KOPT-K1 (cell line): ENCODE results near the gene GMEB2.
A peak's percentile ranks its signal among the peaks of the same experiment; 100 is the strongest.
"Not testable (repeated sequence)": the region's sequence is repeated elsewhere in the genome, so short reads cannot be mapped to it uniquely, and the experiment has no call there.

Experiments used
- H3K27ac ChIP-seq: fragments of 200-600 bp; sonication (generic); 2 replicates; pipeline ENCODE4 v1.5.1; 2016; ENCODE audit warnings: antibody characterized with exemption, mild to moderate bottlenecking, low read depth, low read length; ENCODE audit not compliant: poor library complexity, severe bottlenecking
- H3K36me3 ChIP-seq: fragments of 200-600 bp; sonication (generic); 2 replicates; pipeline ENCODE4 v1.5.1; 2017; ENCODE audit warnings: antibody characterized with exemption, mild to moderate bottlenecking, low read length, moderate library complexity; ENCODE audit not compliant: insufficient read depth
- H3K9me3 ChIP-seq: fragments of 200-600 bp; sonication (generic); 2 replicates; pipeline ENCODE4 v1.5.1; 2017; ENCODE audit warnings: antibody characterized with exemption, low read length, mild to moderate bottlenecking; ENCODE audit not compliant: insufficient read depth, poor library complexity, severe bottlenecking

The GMEB2 gene

GRCh38 chr20:63626424-63627128 is at the start of gene GMEB2:
TSS of gene GMEB2 (minus strand) at chr20:63627101. CDS start at chr20:63619397, 7,704 bp downstream.
- Histone ChIP-seq H3K9me3 (no peaks in the 10 kb centered on the region), H3K27ac (peak within 1 kb of the TSS; percentile 89), H3K36me3 (no peaks in the 10 kb centered on the region)

- Histone ChIP-seq H3K9me3 (no peaks in the 10 kb centered on the region), H3K27ac (no peak overlapping the region), H3K36me3 (peaks cover 78% of the 10 kb centered on the region; the same call in 1 of the 2 replicates)
Observed at GRCh38 chr20:63675681-63676368, 48.9 kb upstream of the GMEB2 start.

GRCh38 chr20:63673951-63674350 is 47.0 kb upstream of the GMEB2 start:
- H3K27ac ChIP-seq, result no peak overlapping the region
- H3K9me3 ChIP-seq, result no peaks in the 10 kb centered on the region
- peaks cover 78% of the 10 kb centered on the region; the same call in 1 of the 2 replicates for H3K36me3 ChIP-seq

- no peak overlapping the region for H3K27ac ChIP-seq
- H3K36me3 ChIP-seq, result peaks cover 78% of the 10 kb centered on the region
- H3K9me3 ChIP-seq, result no peaks in the 10 kb centered on the region
Observed at GRCh38 chr20:63672666-63673065, 45.8 kb upstream of the GMEB2 start.

GRCh38 chr20:63671695-63672094 is 44.8 kb upstream of the GMEB2 start:
- not testable (repeated sequence) for H3K27ac ChIP-seq, H3K9me3 ChIP-seq
- peaks cover 77% of the 10 kb centered on the region for H3K36me3 ChIP-seq

GRCh38 chr20:63668351-63668750 is 41.5 kb upstream of the GMEB2 start:
- H3K9me3 ChIP-seq, result no peaks in the 10 kb centered on the region
- peaks cover 74% of the 10 kb centered on the region for H3K36me3 ChIP-seq
- H3K27ac ChIP-seq, result no peak overlapping the region

- peaks cover 76% of the 10 kb centered on the region for H3K36me3 ChIP-seq
- H3K9me3 ChIP-seq, result no peaks in the 10 kb centered on the region
- H3K27ac ChIP-seq, result no peak overlapping the region
Observed at GRCh38 chr20:63667858-63668257, 41.0 kb upstream of the GMEB2 start.

GRCh38 chr20:63665708-63666107 is 38.8 kb upstream of the GMEB2 start:
- H3K36me3 ChIP-seq, result peaks cover 82% of the 10 kb centered on the region

GRCh38 chr20:63664861-63665594 is 38.1 kb upstream of the GMEB2 start:
- H3K36me3 ChIP-seq, result peaks cover 83% of the 10 kb centered on the region
- H3K9me3 ChIP-seq, result no peaks in the 10 kb centered on the region
- no peak overlapping the region for H3K27ac ChIP-seq

More at GRCh38 chr20:63665708-63666107, 38.8 kb upstream of the GMEB2 start:
- Histone ChIP-seq H3K9me3 (no peaks in the 10 kb centered on the region), H3K27ac (no peak overlapping the region)

- Histone ChIP-seq H3K9me3 (no peaks in the 10 kb centered on the region), H3K27ac (no peak overlapping the region), H3K36me3 (peaks cover 83% of the 10 kb centered on the region)
Observed at GRCh38 chr20:63664143-63664851, 37.4 kb upstream of the GMEB2 start.

- H3K36me3 ChIP-seq, result peaks cover 75% of the 10 kb centered on the region
- no peaks in the 10 kb centered on the region for H3K9me3 ChIP-seq
- H3K27ac ChIP-seq, result no peak overlapping the region
Observed at GRCh38 chr20:63663332-63664066, 36.6 kb upstream of the GMEB2 start.

- no peak overlapping the region for H3K27ac ChIP-seq
- no peaks in the 10 kb centered on the region for H3K9me3 ChIP-seq
- peaks cover 68% of the 10 kb centered on the region for H3K36me3 ChIP-seq
Observed at GRCh38 chr20:63662813-63663189, 35.9 kb upstream of the GMEB2 start.

- Histone ChIP-seq H3K36me3 (peaks cover 62% of the 10 kb centered on the region), H3K27ac (no peak overlapping the region), H3K9me3 (no peaks in the 10 kb centered on the region)
Observed at GRCh38 chr20:63661959-63662812, 35.3 kb upstream of the GMEB2 start.
